Adrenal gland (tissue), 12 donors: ENCODE results near the gene ZNF200. TPM values are rescaled to one million over a fixed set of nuclear protein-coding genes. Genes with fewer than 3 reads are reported as not detected.

Source experiments
- DNase-seq, 7 donors: peaks; one replicate each; pipeline ENCODE4 v3.0.0-alpha.2; 2019 to 2020
- H3K27ac ChIP-seq, 5 donors: fragments of 200-600 bp; sonication (generic) in 4 of 5; 1 replicate in 3 of 5; 2 replicates in 2 of 5; pipeline versions ENCODE4 v1.5.1 to v1.8.0; 2016 to 2020; ENCODE audit warnings: mild to moderate bottlenecking in 1 of 5
- H3K27me3 ChIP-seq: fragments of 200-600 bp; 2 replicates; pipeline ENCODE4 v1.8.0; 2021
- H3K36me3 ChIP-seq, 2 donors: fragments of 200-600 bp; replicated peaks in 1 of 2; 1 replicate in 1 of 2; 2 replicates in 1 of 2; pipeline versions ENCODE4 v1.5.1 to v1.8.0; 2018 to 2022
- H3K4me1 ChIP-seq, 2 donors: fragments of 200-600 bp; replicated peaks in 1 of 2; 1 replicate in 1 of 2; 2 replicates in 1 of 2; pipeline versions ENCODE4 v1.5.1 to v1.8.0; 2018 to 2021
- H3K4me3 ChIP-seq, 4 donors: fragments of 200-600 bp; sonication (generic) in 3 of 4; one replicate each; pipeline ENCODE4 v1.5.1; 2016 to 2018
- H3K9me3 ChIP-seq, 3 donors: fragments of 200-600 bp; sonication (generic) in 1 of 3; replicated peaks in 1 of 3; 1 replicate in 2 of 3; 2 replicates in 1 of 3; pipeline versions ENCODE4 v1.5.1 to v1.8.0; 2016 to 2021
- POLR2A ChIP-seq, 2 donors: fragments of 450-650 bp; IDR thresholded peaks; one replicate each; pipeline ENCODE4 v1.6.1; 2017; ENCODE audit warnings: antibody characterized with exemption in 2 of 2, mild to moderate bottlenecking in 2 of 2, moderate library complexity in 1 of 2
- WGBS, 4 donors: extraction: QIAGEN DNeasy Blood & Tissue Kit in 2 of 4; methylation state at CpG; one replicate each; pipeline versions ENCODE4 v1.1.5 to v1.1.7; 2013 to 2017; 5-methylcytosine and 5-hydroxymethylcytosine counted together
- intact Hi-C, 2 donors: fragments of 100-400 bp; cut with DNase I; formaldehyde crosslinking; loops; one replicate each; pipeline versions ENCODE4 v1.14.1 to v1.15.0; 2022 to 2023
- polyA plus RNA-seq, 3 donors: library from polyadenylated mRNA; stranded (reverse); fragments of 200-250 nt in 2 of 3; fragments of 350-450 nt in 1 of 3; fragmentation: Illumina TruSeq in 1 of 3; extraction: RNeasy Lipid Tissue Mini Kit (QIAGEN cat#74804) in 1 of 3; gene quantifications; one replicate each; pipeline ENCODE4 v1.2.3, GENCODE V29; 2013 to 2014
- total RNA-seq, 9 donors: library from RNA; depleted of rRNA in 4 of 9; stranded (reverse); fragments of >200 nt in 4 of 9; fragments of 120-200 nt in 1 of 9; fragmentation: NEBNext Ultra II Directional in 1 of 9; extraction: Animal tissue kit (Norgen Biotek cat#: 25700) in 1 of 9; gene quantifications; one replicate each; pipeline versions ENCODE4 v1.1.0 to v1.2.4, GENCODE V29; 2013 to 2023
- TF ChIP-seq, protein P1 (sequence below), 6 experiments: fragments of 450-650 bp in 4 of 6; fragments of 200-600 bp in 2 of 6; sonication (generic) in 1 of 6; IDR thresholded peaks; 1 replicate in 5 of 6; 2 replicates in 1 of 6; pipeline versions ENCODE4 v1.5.1 to v1.8.0; 2016 to 2021; ENCODE audit warnings: antibody characterized with exemption in 6 of 6, mild to moderate bottlenecking in 2 of 6, moderate library complexity in 1 of 6
- donor health status: healthy with polysubstance abuse.
- donor health status: Bipolar disorder and iron deficiency.
- donor health status: DM: yes; HTN: yes; CAD: no.
- donor health status: DM: no; HTN: no; CAD: no.
- donor health status: DM: no; HTN: no; CAD: no.
- donor health status: DM: yes; HTN: yes; CAD: no.

Gene ZNF200
- total and polyA plus RNA-seq, 12 donors = 4.4 to 15.4 (median 8.1) TPM

GRCh38 chr16:3282730-3283542 is 48.0 kb upstream of the ZNF200 start, which contains the start of gene ZNF263:
Gene ZNF263, plus strand, starts transcription at chr16:3283491. Its CDS starts 328 bp downstream, at chr16:3283819.
- Histone ChIP-seq H3K27me3 (no peaks in the 10 kb centered on the region), H3K4me1 (peaks cover 11 to 22% of the 10 kb centered on the region in 2 donors), H3K36me3 (peaks cover 0 to 16% of the 10 kb centered on the region in 2 donors), H3K4me3 (peak within 1 kb of the TSS; percentile 62 to 86 (median 86)), H3K27ac (peak within 1 kb of the TSS; percentile 90 to 99 (median 98)), H3K9me3 (peaks cover 0 to under 1% (median 0%) of the 10 kb centered on the region in 3 donors)
- TF ChIP-seq, protein P1, sequence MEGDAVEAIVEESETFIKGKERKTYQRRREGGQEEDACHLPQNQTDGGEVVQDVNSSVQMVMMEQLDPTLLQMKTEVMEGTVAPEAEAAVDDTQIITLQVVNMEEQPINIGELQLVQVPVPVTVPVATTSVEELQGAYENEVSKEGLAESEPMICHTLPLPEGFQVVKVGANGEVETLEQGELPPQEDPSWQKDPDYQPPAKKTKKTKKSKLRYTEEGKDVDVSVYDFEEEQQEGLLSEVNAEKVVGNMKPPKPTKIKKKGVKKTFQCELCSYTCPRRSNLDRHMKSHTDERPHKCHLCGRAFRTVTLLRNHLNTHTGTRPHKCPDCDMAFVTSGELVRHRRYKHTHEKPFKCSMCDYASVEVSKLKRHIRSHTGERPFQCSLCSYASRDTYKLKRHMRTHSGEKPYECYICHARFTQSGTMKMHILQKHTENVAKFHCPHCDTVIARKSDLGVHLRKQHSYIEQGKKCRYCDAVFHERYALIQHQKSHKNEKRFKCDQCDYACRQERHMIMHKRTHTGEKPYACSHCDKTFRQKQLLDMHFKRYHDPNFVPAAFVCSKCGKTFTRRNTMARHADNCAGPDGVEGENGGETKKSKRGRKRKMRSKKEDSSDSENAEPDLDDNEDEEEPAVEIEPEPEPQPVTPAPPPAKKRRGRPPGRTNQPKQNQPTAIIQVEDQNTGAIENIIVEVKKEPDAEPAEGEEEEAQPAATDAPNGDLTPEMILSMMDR (IDR thresholded peaks at IDR 0.05) = peak in 2 of 6 experiments; percentile 18
- peak in 1 of 2 donors; percentile 72 for TF ChIP-seq POLR2A (IDR thresholded peaks at IDR 0.05)
- intact Hi-C loops = no loop called here
- WGBS, 4 donors = 0 to 1% (median 0%) methylated on average over 22 to 72 of the region's 72 CpGs
- DNase-seq = peak; percentile 96 to 98 (median 97)

GRCh38 chr16:3282103-3282729 is 47.3 kb upstream of the ZNF200 start:
- TF ChIP-seq, protein P1 (IDR thresholded peaks at IDR 0.05) = no peak
- TF ChIP-seq POLR2A (IDR thresholded peaks at IDR 0.05) = no peak
- no peaks in the 10 kb centered on the region for H3K9me3 ChIP-seq
- intact Hi-C loops = no loop called here
- peaks cover 0 to 16% of the 10 kb centered on the region in 2 donors for H3K36me3 ChIP-seq
- DNase-seq = no peak
- H3K4me1 ChIP-seq = peaks cover 11 to 22% of the 10 kb centered on the region in 2 donors
- H3K27me3 ChIP-seq = no peaks in the 10 kb centered on the region
- H3K27ac ChIP-seq = peak overlapping the region; percentile 90 to 99 (median 98)
- WGBS, 4 donors = 10 to 22% (median 17%) methylated on average over 15 to 29 of the region's 29 CpGs
- H3K4me3 ChIP-seq = peak overlapping the region; percentile 6 to 86 (median 82)

DNA sequence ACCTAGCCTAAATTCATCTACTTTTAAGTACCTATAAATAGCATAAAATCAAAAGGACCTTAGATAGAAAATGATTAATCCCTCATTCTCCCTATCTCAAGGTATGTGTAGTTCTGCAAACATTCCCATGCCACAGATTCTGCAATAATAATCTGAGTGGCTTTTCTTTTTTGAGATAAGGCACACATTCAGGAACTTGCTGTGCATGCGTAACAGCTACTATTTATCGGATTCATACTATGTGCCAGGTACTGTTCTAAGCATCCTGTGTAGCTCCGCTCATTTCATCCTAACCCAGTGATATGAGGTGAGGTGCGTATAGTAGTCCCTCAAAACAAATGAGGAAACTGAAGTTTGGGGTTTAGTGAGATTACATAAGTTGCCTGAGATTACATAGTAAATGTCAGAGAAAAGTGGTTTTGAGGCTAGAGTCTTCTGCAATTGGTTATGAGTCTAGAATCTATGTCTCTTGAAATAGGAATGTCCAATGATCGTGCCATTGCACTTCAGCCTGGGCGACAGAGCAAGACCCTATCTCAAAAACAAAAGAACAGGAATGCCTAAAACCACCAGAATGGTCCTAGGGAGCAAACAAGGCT is 46.4 kb upstream of the ZNF200 start:
- Histone ChIP-seq H3K27me3 (no peaks in the 10 kb centered on the region), H3K4me3 (no peak overlapping the region), H3K9me3 (no peaks in the 10 kb centered on the region), H3K4me1 (peaks cover 11 to 22% of the 10 kb centered on the region in 2 donors), H3K27ac (no peak overlapping the region), H3K36me3 (peaks cover 0 to 9% of the 10 kb centered on the region in 2 donors)
- DNase-seq = no peak
- TF ChIP-seq POLR2A (IDR thresholded peaks at IDR 0.05) = no peak
- TF ChIP-seq, protein P1 (IDR thresholded peaks at IDR 0.05) = no peak
- WGBS, 4 donors = 89 to 93% (median 89%) methylated on average over 6 of the region's 6 CpGs
- intact Hi-C loops = no loop called here

DNA sequence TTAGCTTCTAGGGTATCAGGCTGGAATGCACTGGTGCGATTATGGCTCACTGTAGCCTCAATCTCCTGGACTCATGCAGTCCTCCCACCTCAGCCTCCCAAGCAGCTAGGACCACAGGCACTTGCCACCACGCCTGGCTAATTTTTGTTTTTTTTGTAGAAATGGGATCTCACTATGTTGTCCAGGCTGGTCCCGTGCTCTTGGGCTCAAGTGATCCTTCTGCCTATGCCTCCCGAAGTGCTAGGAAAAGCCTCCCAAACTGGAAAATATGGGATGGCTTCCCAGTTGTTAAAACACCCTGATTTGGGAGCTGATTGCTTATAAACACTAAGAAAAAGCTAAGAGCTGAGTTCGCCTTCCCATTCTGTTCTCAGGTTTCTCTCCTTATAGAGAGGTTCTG is 41.7 kb upstream of the ZNF200 start:
- DNase-seq = peak in 2 of 7 donors; percentile 3 to 25
- no peaks in the 10 kb centered on the region for H3K36me3 ChIP-seq
- intact Hi-C loops = no loop called here
- no peaks in the 10 kb centered on the region for H3K4me1 ChIP-seq
- no peaks in the 10 kb centered on the region for H3K9me3 ChIP-seq
- 78 to 94% (median 81%) methylated on average over 5 of the region's 5 CpGs for WGBS, 4 donors
- no peak overlapping the region for H3K4me3 ChIP-seq
- TF ChIP-seq POLR2A (IDR thresholded peaks at IDR 0.05) = no peak
- TF ChIP-seq, protein P1 (IDR thresholded peaks at IDR 0.05) = no peak
- H3K27ac ChIP-seq = no peak overlapping the region
- H3K27me3 ChIP-seq = no peaks in the 10 kb centered on the region
